GM12873 (cell line): ENCODE measurements around the gene ELMO1.

Experiments used
- CTCF ChIP-seq: IDR thresholded peaks from 2 replicates; pipeline ENCODE4 v1.5.1; 2012; ENCODE audit warnings: low read depth, mild to moderate bottlenecking, moderate library complexity, low read length, control low read depth; ENCODE audit not compliant: insufficient read depth; ENCODE audit errors: missing control alignments

The ELMO1 gene

GRCh38 chr7:37448636-37449361 lies at the start of gene ELMO1:
ELMO1 (minus strand) TSS chr7:37448864; CDS start chr7:37342690, 106,174 bp downstream.
- TF ChIP-seq CTCF, result peak; percentile 55

GRCh38 chr7:37497576-37497975 lies 48.9 kb upstream of the ELMO1 start:
- no peak for TF ChIP-seq CTCF

GRCh38 chr7:37495574-37496184 lies 47.0 kb upstream of the ELMO1 start:
- peak; percentile 60 for TF ChIP-seq CTCF

- no peak for TF ChIP-seq CTCF
These were observed 46.3 kb upstream of the ELMO1 start for GRCh38 chr7:37494926-37495325.

- no peak for TF ChIP-seq CTCF
These were observed 45.1 kb upstream of the ELMO1 start for GRCh38 chr7:37493810-37494209.

- TF ChIP-seq CTCF, result no peak
These were observed 44.5 kb upstream of the ELMO1 start for GRCh38 chr7:37493123-37493522.

GRCh38 chr7:37491919-37492694 lies 43.4 kb upstream of the ELMO1 start:
- TF ChIP-seq CTCF, result no peak
